ENCODE data around the gene HOXD3.

The HOXD3 gene

DNA sequence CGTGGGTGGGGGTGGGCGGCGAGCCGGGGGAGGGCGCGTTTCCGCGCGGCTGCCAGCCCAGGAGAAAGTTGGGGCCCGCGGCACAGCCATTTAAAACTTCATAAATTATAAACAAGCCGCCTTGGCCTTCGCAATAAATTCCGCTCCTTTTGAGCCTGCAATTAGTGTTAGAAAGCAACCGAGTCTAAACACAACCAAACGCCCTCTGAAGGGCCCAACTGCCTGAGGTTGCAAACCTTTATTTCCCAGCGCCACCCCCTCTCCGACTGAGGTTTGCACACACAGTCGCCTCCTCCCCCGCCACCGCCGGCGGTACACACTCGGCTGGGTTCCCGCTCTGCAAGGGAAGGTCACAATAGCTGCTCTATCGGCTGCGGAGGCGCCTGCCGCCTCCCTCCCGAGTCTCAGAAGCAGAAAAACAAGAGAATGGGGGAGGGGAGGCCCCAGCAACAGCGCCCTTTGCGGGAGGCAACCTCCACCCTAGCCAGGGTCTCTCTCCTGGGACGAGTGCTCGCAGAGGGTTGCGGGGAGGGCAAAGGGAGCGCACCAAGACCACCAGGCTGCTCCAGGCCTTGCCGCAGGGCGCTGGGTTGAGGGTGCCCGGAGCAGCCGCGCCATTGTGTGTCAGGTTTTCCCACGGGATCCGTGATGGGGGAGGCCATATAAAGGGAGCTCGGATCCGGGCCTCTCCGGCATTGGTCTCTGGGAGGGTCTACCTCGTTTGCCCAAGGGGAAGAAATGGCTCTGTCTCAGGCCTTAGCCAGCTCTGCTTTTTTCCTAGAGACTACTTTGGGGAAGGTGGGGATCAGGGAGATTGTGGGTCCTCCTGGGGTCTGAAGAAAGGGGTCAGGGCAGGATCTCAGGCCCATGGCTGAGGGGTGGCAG is 18.0 kb downstream of the HOXD3 start:
- in situ Hi-C loops (cut with HindIII; ENCODE audit: low sequenced_read_pairs) = no loop called here

DNA sequence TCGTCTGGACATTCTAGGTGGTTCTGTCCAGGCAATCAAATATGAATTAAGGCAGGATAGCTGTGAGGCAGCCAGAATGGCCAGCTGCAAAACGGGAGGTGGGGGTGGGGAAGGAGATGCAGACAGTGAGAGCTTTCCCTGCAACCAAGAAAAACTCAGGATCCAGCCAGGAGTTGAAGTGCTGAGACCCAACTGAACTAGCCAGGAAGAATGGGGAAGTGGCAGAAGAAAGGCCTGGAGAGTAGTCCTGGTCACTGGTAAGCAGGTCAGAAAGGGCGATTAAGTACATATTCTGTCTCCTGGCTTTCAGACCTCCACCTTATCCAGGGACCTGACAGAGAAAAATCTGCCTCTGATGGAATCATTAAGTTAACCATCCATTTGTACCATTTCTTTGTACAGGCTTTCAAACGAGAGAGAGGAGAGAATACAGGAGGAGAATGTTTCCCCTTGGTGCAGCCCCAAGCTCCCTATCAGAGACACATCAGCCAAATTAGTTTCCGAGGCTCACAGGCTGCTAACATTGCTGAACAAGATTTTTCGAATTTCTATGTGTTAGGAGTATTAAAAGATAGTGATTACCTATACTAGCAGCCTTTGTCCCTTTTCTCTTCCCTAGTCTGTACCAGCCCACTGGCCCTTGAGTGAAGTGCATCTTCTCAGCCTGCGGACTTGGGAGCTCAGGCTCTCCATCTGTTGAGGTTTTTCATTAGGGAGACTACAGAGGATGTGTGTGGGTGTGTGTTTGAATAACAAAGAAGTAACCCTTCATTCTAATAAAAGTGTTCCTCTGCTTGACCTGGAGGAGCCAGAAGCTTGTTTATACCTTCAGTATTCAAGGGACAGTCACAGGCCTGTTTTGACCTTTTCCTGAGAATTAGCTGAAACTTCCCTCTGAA is 18.9 kb downstream of the HOXD3 start:
- in situ Hi-C loops (cut with HindIII; ENCODE audit: low sequenced_read_pairs) = no loop called here

DNA sequence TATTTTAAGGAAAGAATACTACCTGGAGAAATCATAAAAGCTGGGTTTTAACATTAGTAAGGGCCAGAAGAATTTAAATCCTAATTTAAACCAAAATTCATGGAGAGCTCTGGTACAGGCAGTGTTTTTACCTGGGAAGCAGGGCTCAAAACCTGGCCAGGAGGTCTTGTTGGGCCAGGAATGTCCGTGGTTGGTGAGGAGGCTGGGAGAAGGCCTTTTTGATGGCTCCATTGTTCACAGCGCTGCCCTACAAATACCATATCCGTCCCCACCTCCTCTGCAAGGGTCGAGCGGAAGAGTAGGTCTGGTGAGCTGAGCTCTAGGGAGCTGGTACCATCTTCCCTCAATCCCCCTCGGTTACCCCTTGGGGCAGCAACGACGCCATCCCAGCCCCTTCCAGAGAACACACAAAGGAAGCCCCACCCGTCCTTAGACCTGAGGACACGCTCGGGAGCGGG is 20.5 kb downstream of the HOXD3 start:
- in situ Hi-C loops (cut with HindIII; ENCODE audit: low sequenced_read_pairs) = no loop called here

DNA sequence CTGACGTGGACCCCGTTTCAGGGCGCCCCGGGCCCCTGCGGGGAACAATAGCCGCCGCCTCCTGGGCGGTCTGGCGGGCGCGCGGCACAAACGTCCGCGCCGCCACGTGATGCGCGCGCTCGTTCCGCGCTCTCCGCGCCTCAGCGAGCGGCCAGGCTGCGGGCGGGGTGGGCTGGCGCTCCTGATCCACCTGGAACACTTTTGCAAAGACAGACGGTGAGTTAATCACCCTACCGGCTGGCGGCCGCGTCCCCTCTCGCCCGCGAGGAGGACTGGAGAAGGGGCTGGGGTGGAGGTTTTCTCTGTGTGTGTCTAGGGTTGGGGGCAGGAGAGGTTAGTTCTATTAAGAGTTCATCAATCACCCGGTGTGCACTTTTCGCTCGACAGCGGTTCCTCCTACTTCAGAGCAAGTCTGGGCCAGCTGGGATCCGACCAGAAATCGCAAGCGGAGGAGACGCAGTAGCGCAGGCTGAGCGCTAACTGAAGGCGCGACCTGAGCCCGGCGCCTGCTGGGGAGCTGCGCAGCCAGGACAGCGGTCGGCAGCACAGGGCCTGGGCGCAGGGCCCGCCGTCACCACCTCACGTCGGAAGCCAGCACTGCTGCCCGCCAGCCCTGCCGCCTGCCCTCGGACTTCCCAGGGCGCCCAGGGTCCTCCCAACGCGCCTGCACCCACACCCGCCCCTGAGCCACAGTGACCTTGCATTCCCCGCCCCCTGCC is 21.1 kb downstream of the HOXD3 start:
- in situ Hi-C loops (cut with HindIII; ENCODE audit: low sequenced_read_pairs) = no loop called here

DNA sequence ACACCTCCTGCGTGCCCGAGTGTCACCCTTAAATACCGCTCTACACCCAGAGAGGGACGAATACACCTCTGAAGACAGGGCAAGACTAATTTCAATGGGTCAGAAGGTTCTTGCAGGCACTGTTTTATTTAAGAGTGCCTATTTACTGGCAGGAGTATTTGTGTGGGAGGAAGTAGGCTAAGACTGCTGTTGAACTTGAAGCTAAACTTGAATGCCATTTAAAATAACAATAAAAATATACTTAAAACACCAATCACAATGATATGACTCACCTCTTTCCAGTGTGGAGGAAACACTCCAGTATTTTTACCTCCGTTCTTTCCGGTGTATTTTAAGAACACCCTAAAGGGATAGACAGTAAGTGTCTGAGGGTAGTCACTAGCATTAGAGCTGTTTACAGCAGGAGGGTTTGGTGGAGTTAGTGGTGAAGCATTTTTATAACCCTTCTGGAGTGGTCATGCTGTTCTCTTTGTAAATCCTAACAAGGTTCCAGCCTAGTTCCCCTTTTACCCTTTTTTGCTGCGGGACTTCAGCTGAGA is 21.7 kb downstream of the HOXD3 start:
- in situ Hi-C loops (cut with HindIII; ENCODE audit: low sequenced_read_pairs) = no loop called here

DNA sequence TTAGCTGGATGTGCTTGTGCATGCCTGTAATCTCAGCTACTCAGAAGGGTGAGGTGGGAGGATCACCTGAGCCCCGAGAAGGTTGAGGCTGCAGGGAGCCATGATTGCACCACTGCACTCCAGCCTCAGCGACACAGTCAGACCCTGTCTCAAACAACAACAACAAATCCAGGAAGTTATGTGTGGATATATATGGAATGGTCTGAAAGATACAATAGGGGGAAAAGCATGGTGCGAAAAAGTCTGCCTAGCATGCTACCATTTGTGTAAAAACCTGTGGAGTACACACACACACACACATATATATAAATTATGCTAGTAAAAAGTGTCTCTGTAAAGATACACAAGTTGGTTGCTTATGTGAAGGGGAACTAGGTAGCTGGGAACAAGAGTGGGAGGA is 24.4 kb downstream of the HOXD3 start:
- in situ Hi-C loops (cut with HindIII; ENCODE audit: low sequenced_read_pairs) = no loop called here

DNA sequence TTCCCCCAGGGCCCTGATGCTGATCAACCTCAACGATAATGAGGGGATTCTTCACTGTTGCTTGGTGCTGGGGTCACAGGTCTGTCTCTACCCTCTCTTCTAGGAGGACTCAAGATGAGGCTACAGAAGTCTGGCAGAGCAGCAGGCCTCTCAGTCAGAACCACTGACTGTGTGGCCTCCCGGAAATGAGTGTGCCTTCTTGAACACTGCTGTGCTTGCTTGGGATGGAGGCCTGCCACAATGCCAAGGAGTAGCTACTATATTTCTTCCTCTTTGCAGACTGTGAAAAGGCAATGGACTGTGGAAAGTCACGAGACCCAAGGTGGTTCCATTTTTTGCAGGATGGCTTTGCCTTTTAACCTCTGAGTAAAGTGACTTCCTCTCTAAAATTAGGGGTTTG is 25.6 kb downstream of the HOXD3 start:
- in situ Hi-C loops (cut with HindIII; ENCODE audit: low sequenced_read_pairs) = no loop called here

DNA sequence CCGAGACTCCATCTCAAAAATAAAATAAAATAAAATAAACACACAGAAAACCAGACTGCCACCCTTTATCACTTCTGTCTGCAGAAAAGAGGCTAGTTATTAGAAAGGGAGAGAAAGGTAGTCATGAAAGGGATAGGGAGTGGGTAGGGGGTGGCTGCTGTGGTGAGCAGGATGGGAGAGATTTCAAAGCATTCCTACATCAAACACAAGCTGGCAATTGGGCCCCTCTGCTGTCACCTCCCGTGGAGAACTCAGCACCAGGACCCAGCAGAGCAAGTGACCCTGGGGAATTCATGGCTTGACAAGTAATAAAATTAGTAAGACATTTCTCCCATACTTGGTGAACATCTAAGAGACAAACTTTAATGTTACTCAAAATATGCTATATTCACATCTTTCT is 27.6 kb downstream of the HOXD3 start:
- in situ Hi-C loops (cut with HindIII; ENCODE audit: low sequenced_read_pairs) = no loop called here

DNA sequence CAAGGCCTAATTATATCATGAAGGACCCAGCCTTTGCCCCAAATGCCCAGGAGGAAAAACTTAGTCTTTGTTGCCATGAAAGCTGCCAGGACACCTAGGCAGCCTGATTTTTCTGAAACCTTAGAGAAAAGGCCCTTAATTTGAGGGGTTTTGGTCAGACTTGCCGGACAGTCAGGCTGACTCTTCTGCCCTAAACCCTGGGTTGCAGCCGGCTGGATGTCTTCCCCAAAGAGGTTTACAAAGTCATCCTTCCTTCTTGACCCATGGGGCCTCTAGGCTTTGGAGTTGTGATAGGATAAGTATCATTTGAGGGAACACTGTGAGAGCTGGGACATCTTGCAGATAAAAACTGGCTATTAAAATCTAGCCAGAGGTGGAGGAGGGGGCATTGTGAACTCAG is 28.9 kb downstream of the HOXD3 start:
- in situ Hi-C loops (cut with HindIII; ENCODE audit: low sequenced_read_pairs) = no loop called here

DNA sequence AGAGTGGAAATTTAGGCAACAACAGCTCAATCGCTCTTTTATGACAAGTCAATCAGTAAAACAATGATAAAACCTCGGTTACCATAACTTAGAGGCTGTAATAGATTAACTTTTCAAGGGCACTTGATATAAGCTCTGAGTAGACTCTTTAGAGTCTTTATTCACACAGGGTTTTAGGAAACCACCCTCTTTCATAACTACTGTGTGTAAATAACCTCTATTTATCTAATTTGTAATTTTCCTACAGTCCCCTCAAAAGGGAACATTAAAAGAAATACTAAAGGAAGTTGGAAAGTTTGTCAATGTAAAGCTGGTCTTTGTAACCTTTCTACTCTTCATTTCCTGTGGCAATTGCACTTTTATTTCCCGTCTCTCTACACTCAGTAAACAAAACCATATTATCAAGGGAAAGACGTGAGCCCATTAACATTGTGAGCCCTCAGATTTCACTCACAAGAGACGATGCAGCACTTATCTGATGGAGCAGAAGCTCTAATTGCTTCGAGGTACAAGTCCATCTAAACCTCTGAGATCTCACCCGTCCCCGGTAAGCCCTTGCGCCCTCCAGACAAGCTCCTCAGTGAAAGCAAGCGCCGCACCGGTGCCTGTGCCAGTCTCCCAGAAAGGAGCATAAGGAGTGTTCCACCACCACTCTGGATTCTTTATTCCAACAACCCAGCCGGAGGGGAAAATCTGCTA is 30.2 kb downstream of the HOXD3 start:
- in situ Hi-C loops (cut with HindIII; ENCODE audit: low sequenced_read_pairs) = no loop called here

DNA sequence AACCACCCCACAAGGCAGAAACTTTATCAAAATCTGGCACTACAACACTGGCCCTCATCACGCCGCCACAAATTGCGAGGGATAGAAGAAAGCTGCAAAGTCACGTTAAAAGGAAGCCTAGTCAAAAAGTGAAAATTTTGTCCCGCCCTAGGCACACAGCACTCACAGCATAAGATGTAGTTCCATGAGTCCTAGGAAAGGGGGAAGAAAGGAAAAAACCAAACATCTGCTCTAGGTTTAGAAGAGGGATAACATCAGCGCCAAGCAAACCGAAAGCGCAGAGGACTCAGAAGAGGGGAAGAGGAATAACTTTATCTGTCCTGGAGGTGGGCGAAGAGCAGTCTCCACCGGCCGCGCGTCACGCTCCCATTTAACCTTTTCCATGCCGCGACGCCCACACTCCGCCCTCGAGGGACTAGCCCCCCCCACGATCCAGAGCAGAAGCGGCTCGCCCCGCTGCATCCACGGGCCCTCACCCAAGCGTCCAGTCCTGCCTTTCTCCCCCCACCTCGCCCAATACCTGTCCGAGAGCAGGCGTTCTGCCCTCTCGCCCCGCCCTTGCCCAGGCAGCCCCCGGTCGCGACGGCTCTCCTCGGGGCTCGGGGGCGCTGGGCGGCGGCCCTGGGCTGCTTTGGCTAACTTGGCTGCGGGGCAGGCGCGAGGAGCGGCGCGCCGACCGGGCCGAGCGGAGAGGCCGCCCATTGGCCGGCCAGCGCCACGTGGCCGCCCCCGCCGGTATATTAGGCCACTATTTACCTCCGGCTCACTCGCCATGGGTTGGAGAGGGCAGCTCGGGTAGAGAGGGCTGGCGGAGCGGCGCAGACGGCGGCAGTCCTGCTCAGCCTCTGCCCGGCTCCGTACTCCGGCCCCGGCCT is 31.0 kb downstream of the HOXD3 start, which contains the start of gene HOXD1:
HOXD1 (plus strand) TSS at position 770 of the 875 bp plus-strand sequence. CDS start 134 bp downstream, outside the sequence.
- in situ Hi-C loops (cut with HindIII; ENCODE audit: low sequenced_read_pairs) = no loop called here

DNA sequence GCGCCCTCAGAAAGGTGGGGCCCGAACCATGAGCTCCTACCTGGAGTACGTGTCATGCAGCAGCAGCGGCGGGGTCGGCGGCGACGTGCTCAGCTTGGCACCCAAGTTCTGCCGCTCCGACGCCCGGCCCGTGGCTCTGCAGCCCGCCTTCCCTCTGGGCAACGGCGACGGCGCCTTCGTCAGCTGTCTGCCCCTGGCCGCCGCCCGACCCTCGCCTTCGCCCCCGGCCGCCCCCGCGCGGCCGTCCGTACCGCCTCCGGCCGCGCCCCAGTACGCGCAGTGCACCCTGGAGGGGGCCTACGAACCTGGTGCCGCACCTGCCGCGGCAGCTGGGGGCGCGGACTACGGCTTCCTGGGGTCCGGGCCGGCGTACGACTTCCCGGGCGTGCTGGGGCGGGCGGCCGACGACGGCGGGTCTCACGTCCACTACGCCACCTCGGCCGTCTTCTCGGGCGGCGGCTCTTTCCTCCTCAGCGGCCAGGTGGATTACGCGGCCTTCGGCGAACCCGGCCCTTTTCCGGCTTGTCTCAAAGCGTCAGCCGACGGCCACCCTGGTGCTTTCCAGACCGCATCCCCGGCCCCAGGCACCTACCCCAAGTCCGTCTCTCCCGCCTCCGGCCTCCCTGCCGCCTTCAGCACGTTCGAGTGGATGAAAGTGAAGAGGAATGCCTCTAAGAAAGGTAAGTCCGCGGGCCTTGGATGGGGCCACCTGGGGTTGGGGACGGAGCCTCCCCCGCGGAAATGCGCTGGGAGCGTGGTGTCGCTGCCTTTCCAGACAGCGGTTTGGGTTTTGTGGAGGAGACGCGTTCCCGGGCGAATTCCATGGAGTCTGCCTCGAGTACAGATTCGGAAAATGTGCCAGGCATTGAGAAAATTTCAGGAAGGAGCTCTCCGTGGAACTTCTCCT is 31.9 kb downstream of the HOXD3 start:
- in situ Hi-C loops (cut with HindIII; ENCODE audit: low sequenced_read_pairs) = no loop called here

DNA sequence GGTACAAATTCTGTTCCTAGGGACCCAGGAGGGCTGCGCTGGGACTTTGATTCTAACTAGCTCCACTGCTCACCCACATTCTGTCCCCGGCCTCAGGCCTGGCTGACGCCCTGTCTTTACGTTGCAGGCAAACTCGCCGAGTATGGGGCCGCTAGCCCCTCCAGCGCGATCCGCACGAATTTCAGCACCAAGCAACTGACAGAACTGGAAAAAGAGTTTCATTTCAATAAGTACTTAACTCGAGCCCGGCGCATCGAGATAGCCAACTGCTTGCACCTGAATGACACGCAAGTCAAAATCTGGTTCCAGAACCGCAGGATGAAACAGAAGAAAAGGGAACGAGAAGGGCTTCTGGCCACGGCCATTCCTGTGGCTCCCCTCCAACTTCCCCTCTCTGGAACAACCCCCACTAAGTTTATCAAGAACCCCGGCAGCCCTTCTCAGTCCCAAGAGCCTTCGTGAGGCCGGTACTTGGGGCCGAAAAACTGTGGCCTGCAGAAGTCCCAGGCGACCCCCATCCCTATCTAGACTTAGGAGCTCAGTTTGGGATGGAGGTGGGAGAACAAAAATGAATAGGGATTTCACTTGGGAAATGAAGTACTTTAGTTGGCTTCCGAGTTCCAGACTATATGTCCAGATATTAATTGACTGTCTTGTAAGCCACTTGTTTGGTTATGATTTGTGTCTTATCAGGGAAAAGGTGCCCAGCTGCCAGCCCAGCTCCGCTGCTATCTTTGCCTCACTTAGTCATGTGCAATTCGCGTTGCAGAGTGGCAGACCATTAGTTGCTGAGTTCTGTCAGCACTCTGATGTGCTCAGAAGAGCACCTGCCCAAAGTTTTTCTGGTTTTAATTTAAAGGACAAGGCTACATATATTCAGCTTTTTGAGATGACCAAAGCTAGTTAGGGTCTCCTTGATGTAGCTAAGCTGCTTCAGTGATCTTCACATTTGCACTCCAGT is 32.9 kb downstream of the HOXD3 start:
- in situ Hi-C loops (cut with HindIII; ENCODE audit: low sequenced_read_pairs) = no loop called here

DNA sequence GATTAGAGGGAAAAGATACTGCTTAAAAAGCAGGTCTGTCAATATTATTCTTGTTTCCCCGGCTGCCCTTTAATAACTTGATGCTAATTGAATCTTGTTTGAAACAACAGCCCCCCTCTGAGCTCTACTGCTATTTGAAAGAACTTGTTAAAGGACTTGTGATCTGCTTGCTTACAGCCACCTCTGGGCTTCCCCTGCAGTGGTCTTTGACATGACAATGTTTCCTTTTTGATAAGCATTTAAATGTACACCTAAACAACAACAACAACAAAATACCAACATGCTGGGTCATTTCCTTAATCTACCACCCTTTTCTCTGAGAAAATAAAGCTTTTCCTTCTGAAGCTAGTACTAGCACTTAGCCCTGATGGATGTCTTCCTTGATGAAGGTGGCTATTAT is 35.2 kb downstream of the HOXD3 start:
- in situ Hi-C loops (cut with HindIII; ENCODE audit: low sequenced_read_pairs) = no loop called here

DNA sequence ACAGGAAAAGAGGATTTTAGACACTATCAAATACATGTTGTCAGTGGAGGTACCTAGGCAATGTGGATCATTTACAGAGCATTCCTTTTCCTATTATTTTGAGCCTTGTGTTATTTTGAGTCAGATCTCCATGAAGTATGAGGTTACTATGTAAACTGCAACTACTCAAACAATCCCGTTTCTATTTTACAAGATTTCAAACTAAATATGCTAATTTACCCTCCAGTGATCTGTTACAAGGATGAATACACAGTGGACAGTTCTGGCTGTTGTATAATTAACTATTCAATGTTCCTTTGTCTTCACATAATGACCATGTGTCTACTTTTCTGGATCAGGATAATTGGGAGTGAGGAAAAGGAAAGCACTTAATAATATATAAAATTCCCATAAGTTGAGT is 35.9 kb downstream of the HOXD3 start:
- in situ Hi-C loops (cut with HindIII; ENCODE audit: low sequenced_read_pairs) = no loop called here

DNA sequence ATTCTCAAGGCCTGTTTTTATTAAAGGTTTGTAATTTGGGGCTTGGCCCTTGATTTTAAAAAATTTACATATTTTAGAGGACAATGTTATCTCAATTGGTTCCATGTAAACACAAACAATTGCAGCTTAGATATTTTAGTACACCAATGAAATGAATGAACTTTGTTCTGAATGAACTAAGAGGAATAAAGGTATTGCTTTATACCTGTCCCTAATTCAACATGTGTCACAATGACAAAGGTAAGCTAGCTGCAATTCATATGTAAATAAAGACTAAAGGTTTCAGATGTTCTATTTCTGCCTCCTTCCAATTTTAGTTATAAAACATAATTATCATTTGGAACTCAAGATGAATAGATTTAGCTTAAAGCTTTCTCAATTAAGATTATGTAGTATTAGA is 42.8 kb downstream of the HOXD3 start:
- in situ Hi-C loops (cut with HindIII; ENCODE audit: low sequenced_read_pairs) = no loop called here

DNA sequence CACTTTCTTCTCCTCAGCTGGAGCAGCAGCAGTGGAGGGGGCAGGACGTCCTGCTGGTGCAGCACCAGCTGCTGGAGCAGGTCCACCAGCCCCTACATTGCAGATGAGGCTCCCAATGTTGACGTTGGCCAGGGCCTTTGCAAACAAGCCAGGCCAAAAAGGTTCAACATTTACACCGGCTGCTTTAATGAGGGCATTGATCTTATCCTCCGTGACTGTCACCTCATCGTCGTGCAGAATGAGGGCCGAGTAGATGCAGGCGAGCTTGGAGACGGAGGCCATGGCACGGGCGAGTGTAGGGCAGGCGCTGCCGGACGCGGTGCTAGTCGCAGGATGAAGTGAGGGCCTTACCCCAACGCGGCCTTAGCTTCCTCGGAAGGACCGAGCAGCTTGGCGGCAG is 43.9 kb downstream of the HOXD3 start:
- in situ Hi-C loops (cut with HindIII; ENCODE audit: low sequenced_read_pairs) = no loop called here

Measured in DLD1 (cell line).